Naive thymus-derived CD4-positive, alpha-beta T cell (primary cell): ENCODE measurements around the gene IPO9. TPM values are rescaled to one million over a fixed set of nuclear protein-coding genes. Genes with fewer than 3 reads are reported as not detected.

Experiments
- ATAC-seq: fragments of 150-1000 bp; cut with Tn5 transposase; 2 replicates; pipeline ENCODE4 v1.10.0; 2021; ENCODE audit warnings: mild to moderate bottlenecking, moderate library complexity
- CTCF ChIA-PET: fragments of 350-600 bp; sonication (Branson Sonifier 250); formaldehyde crosslinking; loops from one replicate; lab custom pipeline; 2021; ENCODE audit warnings: antibody characterized with exemption; lab: Charles Lee
- POLR2A ChIA-PET: fragments of 350-600 bp; sonication (Branson Sonifier 250); formaldehyde crosslinking; loops from one replicate; lab custom pipeline; 2021; ENCODE audit warnings: antibody characterized with exemption, inconsistent platforms; lab: Charles Lee
- DNase-seq, 9 donors: peaks; one replicate each; pipeline versions ENCODE4 v3.0.0 to v3.0.0-alpha.2; 2020 to 2022; ENCODE audit warnings: mixed read lengths in 1 of 9
- H3K27ac ChIP-seq: one replicate; pipeline ENCODE4 v1.7.0; 2013; ENCODE audit warnings: mild to moderate bottlenecking, low read depth, low read length, moderate library complexity
- H3K27me3 ChIP-seq, 2 donors: one replicate each; pipeline ENCODE4 v1.7.0; 2013; ENCODE audit warnings: low read length in 2 of 2, mild to moderate bottlenecking in 2 of 2, moderate library complexity in 2 of 2; ENCODE audit not compliant: control insufficient read depth in 2 of 2, insufficient read depth in 2 of 2
- H3K36me3 ChIP-seq, 3 experiments: 1 replicate in 2 of 3; 2 replicates in 1 of 3; pipeline ENCODE4 v1.7.0; 2013; ENCODE audit warnings: low read length in 3 of 3, mild to moderate bottlenecking in 3 of 3, moderate library complexity in 1 of 3; ENCODE audit not compliant: insufficient read depth in 3 of 3, control insufficient read depth in 2 of 3
- H3K4me1 ChIP-seq, 2 donors: one replicate each; pipeline ENCODE4 v1.7.0; 2013; ENCODE audit warnings: low read length in 2 of 2, mild to moderate bottlenecking in 2 of 2, moderate library complexity in 1 of 2; ENCODE audit not compliant: control insufficient read depth in 2 of 2, insufficient read depth in 2 of 2
- H3K4me3 ChIP-seq: 2 replicates; pipeline ENCODE4 v1.7.0; 2013; ENCODE audit warnings: mild to moderate bottlenecking, low read length
- H3K9me3 ChIP-seq, 3 experiments: 1 replicate in 2 of 3; 2 replicates in 1 of 3; pipeline ENCODE4 v1.7.0; 2013; ENCODE audit warnings: low read length in 3 of 3; ENCODE audit not compliant: control insufficient read depth in 2 of 3
- H3K27ac Mint-ChIP-seq, 9 donors: one replicate each; pipeline ENCODE4 v1.8.0; 2020 to 2022; ENCODE audit warnings: mixed read lengths in 9 of 9, mild to moderate bottlenecking in 8 of 9, moderate library complexity in 5 of 9, inconsistent platforms in 2 of 9
- H3K27me3 Mint-ChIP-seq, 5 donors: one replicate each; pipeline ENCODE4 v1.8.0; 2021 to 2022; ENCODE audit warnings: mixed read lengths in 5 of 5, mild to moderate bottlenecking in 1 of 5
- H3K36me3 Mint-ChIP-seq, 5 donors: one replicate each; pipeline ENCODE4 v1.8.0; 2020 to 2022; ENCODE audit warnings: mixed read lengths in 5 of 5, mild to moderate bottlenecking in 3 of 5, inconsistent platforms in 1 of 5
- H3K4me1 Mint-ChIP-seq, 7 donors: one replicate each; pipeline ENCODE4 v1.8.0; 2020 to 2022; ENCODE audit warnings: mixed read lengths in 7 of 7, mild to moderate bottlenecking in 3 of 7, inconsistent platforms in 1 of 7
- H3K4me3 Mint-ChIP-seq, 10 donors: one replicate each; pipeline ENCODE4 v1.8.0; 2020 to 2022; ENCODE audit warnings: mild to moderate bottlenecking in 10 of 10, mixed read lengths in 10 of 10, moderate library complexity in 6 of 10, inconsistent platforms in 2 of 10
- H3K9me3 Mint-ChIP-seq, 11 donors: one replicate each; pipeline ENCODE4 v1.8.0; 2020 to 2022; ENCODE audit warnings: mixed read lengths in 11 of 11, mild to moderate bottlenecking in 4 of 11, inconsistent platforms in 1 of 11, moderate library complexity in 1 of 11
- intact Hi-C, 2 donors: fragments of 100-400 bp; cut with micrococcal nuclease; formaldehyde crosslinking; loops; one replicate each; pipeline ENCODE4 v1.15.1; 2023
- polyA plus RNA-seq, 2 donors: library from polyadenylated mRNA; unstranded; fragments of 300-500 nt; fragmentation: Illumina TruSeq; gene quantifications; one replicate each; pipeline ENCODE4 v1.2.3, GENCODE V29; 2021
- total RNA-seq, 6 experiments: library from RNA in 5 of 6; stranded (reverse) in 5 of 6; gene quantifications; 1 replicate in 5 of 6; 2 replicates in 1 of 6; pipeline ENCODE4 v1.2.3 and lab custom pipeline; 2021 to 2026

Gene IPO9
- total and polyA plus RNA-seq, 7 experiments from 2014 or later, result 20.8 to 55.3 (median 29.8) TPM

- Mint-ChIP-seq H3K4me1 (peaks cover 0 to 1% (median 0%) of the 10 kb centered on the region in 7 donors), H3K27me3 (peaks cover 0 to 8% (median 0%) of the 10 kb centered on the region in 5 donors), H3K4me3 (no peak overlapping the region), H3K9me3 (no peaks in the 10 kb centered on the region), H3K27ac (no peak overlapping the region), H3K36me3 (peaks cover 0 to 41% (median 11%) of the 10 kb centered on the region in 5 donors)
- CTCF ChIA-PET, result interaction anchor here (0.7 to 0.9 kb wide), 2 partner anchors 13 to 75 kb away, joined by 3 to 4 read pairs; no protein-coding TSS in a partner anchor
- H3K27me3 ChIP-seq, result no peaks in the 10 kb centered on the region
- no peaks in the 10 kb centered on the region for H3K4me1 ChIP-seq
- no peak for ATAC-seq
- H3K4me3 ChIP-seq, result no peak overlapping the region
- DNase-seq, result no peak
- POLR2A ChIA-PET, result no interaction called here
- no peaks in the 10 kb centered on the region for H3K9me3 ChIP-seq
- intact Hi-C loops, result no loop called here
- H3K36me3 ChIP-seq, result peaks cover 0 to 12% (median 0%) of the 10 kb centered on the region in 3 experiments
- H3K27ac ChIP-seq, result no peak overlapping the region
Observed at GRCh38 chr1:201783572-201783971, 45.4 kb upstream of the IPO9 start.

DNA sequence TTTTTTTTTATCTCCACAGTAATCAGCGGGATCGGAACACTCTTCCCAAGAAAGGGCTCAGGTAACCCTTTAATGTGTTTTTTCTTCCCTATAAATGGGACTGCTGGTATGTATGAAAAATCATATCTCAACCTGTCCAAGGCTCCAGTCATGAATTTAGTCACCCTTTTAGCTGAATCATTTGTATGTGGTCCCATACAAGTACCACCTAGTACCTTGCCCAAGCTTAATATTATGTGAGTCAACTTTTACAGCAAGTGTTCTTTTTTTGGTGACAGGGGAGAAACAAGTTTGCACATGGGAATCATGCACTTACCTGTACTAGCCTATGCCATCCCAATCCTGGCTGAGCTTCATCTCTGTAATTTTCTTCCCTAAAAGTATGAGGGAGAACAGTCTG, 43.7 kb upstream of the IPO9 start:
- H3K4me3 ChIP-seq, result no peak overlapping the region
- H3K4me1 ChIP-seq, result no peaks in the 10 kb centered on the region
- no peak overlapping the region for H3K27ac Mint-ChIP-seq
- H3K4me1 Mint-ChIP-seq, result peaks cover 0 to 2% (median 0%) of the 10 kb centered on the region in 7 donors
- no peaks in the 10 kb centered on the region for H3K9me3 Mint-ChIP-seq
- no peak overlapping the region for H3K4me3 Mint-ChIP-seq
- H3K27ac ChIP-seq, result no peak overlapping the region
- peaks cover 0 to 11% (median 0%) of the 10 kb centered on the region in 3 experiments for H3K36me3 ChIP-seq
- H3K9me3 ChIP-seq, result no peaks in the 10 kb centered on the region
- H3K27me3 ChIP-seq, result no peaks in the 10 kb centered on the region
- intact Hi-C loops, result no loop called here
- H3K36me3 Mint-ChIP-seq, result peaks cover 0 to 49% (median 15%) of the 10 kb centered on the region in 5 donors
- ChIA-PET CTCF (no interaction called here), POLR2A (interaction anchor here (0.6 kb wide), 1 partner anchor 776 kb away, joined by 3 read pairs; no protein-coding TSS in a partner anchor)
- no peak for ATAC-seq
- H3K27me3 Mint-ChIP-seq, result no peaks in the 10 kb centered on the region
- no peak for DNase-seq

GRCh38 chr1:201786824-201787223, 42.1 kb upstream of the IPO9 start:
- H3K27me3 ChIP-seq, result no peaks in the 10 kb centered on the region
- no peaks in the 10 kb centered on the region for H3K27me3 Mint-ChIP-seq

GRCh38 chr1:201788296-201788695, 40.7 kb upstream of the IPO9 start:
- POLR2A ChIA-PET, result no interaction called here
- intact Hi-C loops, result no loop called here
- peak overlapping the region in 1 of 9 donors; percentile 22 for H3K27ac Mint-ChIP-seq

More at GRCh38 chr1:201786824-201787223, 42.1 kb upstream of the IPO9 start:
- intact Hi-C loops, result no loop called here
- no peak overlapping the region for H3K27ac ChIP-seq
- H3K4me3 ChIP-seq, result no peak overlapping the region
- no peaks in the 10 kb centered on the region for H3K9me3 Mint-ChIP-seq
- H3K4me1 ChIP-seq, result no peaks in the 10 kb centered on the region
- peaks cover 0 to 14% (median 0%) of the 10 kb centered on the region in 7 donors for H3K4me1 Mint-ChIP-seq
- peak overlapping the region in 1 of 9 donors; percentile 18 for H3K27ac Mint-ChIP-seq
- CTCF ChIA-PET, result no interaction called here
- H3K36me3 ChIP-seq, result peaks cover 0 to 7% (median 0%) of the 10 kb centered on the region in 3 experiments
- no peak for ATAC-seq
- no peak for DNase-seq
- H3K9me3 ChIP-seq, result no peaks in the 10 kb centered on the region
- POLR2A ChIA-PET, result no interaction called here
- H3K36me3 Mint-ChIP-seq, result peaks cover 0 to 46% (median 15%) of the 10 kb centered on the region in 5 donors
- no peak overlapping the region for H3K4me3 Mint-ChIP-seq

DNA sequence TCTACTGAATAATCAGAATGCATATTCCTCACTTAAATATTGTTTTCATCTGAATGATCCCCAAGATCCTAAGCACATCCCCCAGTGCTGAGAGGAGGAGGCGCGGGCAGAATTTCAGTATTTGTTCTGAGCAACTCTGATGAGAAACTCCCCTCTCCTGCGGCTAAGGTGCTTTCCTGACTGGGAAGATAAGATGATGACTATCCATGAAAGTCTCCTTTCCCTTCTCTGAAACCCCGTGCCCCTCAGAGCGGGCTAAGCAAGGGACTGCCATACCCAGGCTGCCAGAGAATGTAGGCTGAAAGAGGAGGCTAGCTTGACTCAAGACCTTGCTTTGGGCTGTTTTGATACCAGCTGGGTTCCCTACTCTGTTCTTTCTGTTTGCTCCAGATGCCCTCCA, 39.7 kb upstream of the IPO9 start:
- Histone ChIP-seq H3K36me3 (no peaks in the 10 kb centered on the region), H3K4me3 (no peak overlapping the region), H3K9me3 (no peaks in the 10 kb centered on the region), H3K27ac (no peak overlapping the region), H3K4me1 (no peaks in the 10 kb centered on the region), H3K27me3 (no peaks in the 10 kb centered on the region)
- ChIA-PET CTCF (interaction anchor here (8.1 kb wide), 1 partner anchor 229 kb away, joined by 67 read pairs; no protein-coding TSS in a partner anchor), POLR2A (no interaction called here)
- peaks cover 0 to 22% (median 0%) of the 10 kb centered on the region in 7 donors for H3K4me1 Mint-ChIP-seq
- DNase-seq (no peak), ATAC-seq (no peak)
- H3K27ac Mint-ChIP-seq, result no peak overlapping the region
- H3K9me3 Mint-ChIP-seq, result no peaks in the 10 kb centered on the region
- no peaks in the 10 kb centered on the region for H3K27me3 Mint-ChIP-seq
- intact Hi-C loops, result no loop called here
- peaks cover 0 to 29% (median 10%) of the 10 kb centered on the region in 5 donors for H3K36me3 Mint-ChIP-seq
- H3K4me3 Mint-ChIP-seq, result no peak overlapping the region

More at GRCh38 chr1:201788296-201788695, 40.7 kb upstream of the IPO9 start:
- peaks cover 0 to 34% (median 10%) of the 10 kb centered on the region in 5 donors for H3K36me3 Mint-ChIP-seq
- H3K36me3 ChIP-seq, result peaks cover 0 to 2% (median 0%) of the 10 kb centered on the region in 3 experiments
- H3K4me1 Mint-ChIP-seq, result peaks cover 0 to 22% (median 0%) of the 10 kb centered on the region in 7 donors
- H3K4me1 ChIP-seq, result no peaks in the 10 kb centered on the region
- no peaks in the 10 kb centered on the region for H3K27me3 ChIP-seq
- H3K4me3 Mint-ChIP-seq, result no peak overlapping the region
- no peak for DNase-seq
- ATAC-seq, result no peak
- no peaks in the 10 kb centered on the region for H3K9me3 Mint-ChIP-seq
- H3K27me3 Mint-ChIP-seq, result no peaks in the 10 kb centered on the region
- H3K9me3 ChIP-seq, result no peaks in the 10 kb centered on the region
- H3K27ac ChIP-seq, result no peak overlapping the region
- no peak overlapping the region for H3K4me3 ChIP-seq
- CTCF ChIA-PET, result interaction anchor here (0.5 kb wide), 1 partner anchor 43 kb away, joined by 5 read pairs; no protein-coding TSS in a partner anchor

- no peaks in the 10 kb centered on the region for H3K9me3 Mint-ChIP-seq
- intact Hi-C loops, result loop anchor here in 1 of 2 donors (5.0 kb wide), 1 partner anchor 308 kb away; no protein-coding TSS in a partner anchor
- peaks cover 0 to 32% (median 12%) of the 10 kb centered on the region in 5 donors for H3K36me3 Mint-ChIP-seq
- no peak overlapping the region for H3K4me3 Mint-ChIP-seq
- ChIA-PET POLR2A (interaction anchor here (0.6 kb wide), 1 partner anchor 64 kb away, joined by 4 read pairs; no protein-coding TSS in a partner anchor), CTCF (interaction anchor here (0.7 to 8.1 kb wide), 3 partner anchors 81 to 236 kb away, joined by 3 to 67 read pairs (median 45); no protein-coding TSS in a partner anchor)
- H3K27ac Mint-ChIP-seq, result no peak overlapping the region
- Histone ChIP-seq H3K27me3 (no peaks in the 10 kb centered on the region), H3K4me3 (no peak overlapping the region), H3K36me3 (peaks cover 0 to 4% (median 0%) of the 10 kb centered on the region in 3 experiments), H3K27ac (no peak overlapping the region), H3K4me1 (no peaks in the 10 kb centered on the region), H3K9me3 (no peaks in the 10 kb centered on the region)
- no peak for DNase-seq
- H3K4me1 Mint-ChIP-seq, result peaks cover 0 to 22% (median 0%) of the 10 kb centered on the region in 7 donors
- no peaks in the 10 kb centered on the region for H3K27me3 Mint-ChIP-seq
- ATAC-seq, result no peak
Observed at GRCh38 chr1:201790261-201790660, 38.7 kb upstream of the IPO9 start.
